HG02852 (cell line): ENCODE data around the gene BRF1.

ENCODE experiments used
- ATAC-seq: cut with Tn5 transposase; IDR thresholded peaks from one replicate; pipeline ENCODE4 v1.9.1; 2021; ENCODE audit warnings: mild to moderate bottlenecking, moderate library complexity; ENCODE audit not compliant: unreplicated experiment

Gene BRF1

GRCh38 chr14:105178069-105178867 is 122.5 kb downstream of the BRF1 start:
- ATAC-seq, result no peak

- ATAC-seq, result no peak
Measured at GRCh38 chr14:105177082-105177481, 123.7 kb downstream of the BRF1 start.

GRCh38 chr14:105176513-105176912 is 124.3 kb downstream of the BRF1 start:
- ATAC-seq, result no peak

GRCh38 chr14:105173901-105174894 is 126.6 kb downstream of the BRF1 start:
- no peak for ATAC-seq

- ATAC-seq, result no peak
Measured at GRCh38 chr14:105173145-105173544, 127.7 kb downstream of the BRF1 start.

- no peak for ATAC-seq
Measured at GRCh38 chr14:105172476-105172875, 128.3 kb downstream of the BRF1 start.

- no peak for ATAC-seq
Measured at GRCh38 chr14:105171004-105171673, 129.7 kb downstream of the BRF1 start.

- ATAC-seq, result no peak
Measured at GRCh38 chr14:105169776-105170655, 130.8 kb downstream of the BRF1 start.

GRCh38 chr14:105168979-105169507 is 131.8 kb downstream of the BRF1 start:
- no peak for ATAC-seq

- ATAC-seq, result no peak
Measured at GRCh38 chr14:105168496-105168978, 132.3 kb downstream of the BRF1 start, which contains the start of gene JAG2. Gene JAG2 (minus strand): TSS chr14:105168776. CDS start chr14:105168420, 356 bp downstream.

- no peak for ATAC-seq
Measured at GRCh38 chr14:105168093-105168420, 132.7 kb downstream of the BRF1 start.

- no peak for ATAC-seq
Measured at GRCh38 chr14:105167303-105168092, 133.3 kb downstream of the BRF1 start.

- ATAC-seq, result no peak
Measured at GRCh38 chr14:105166571-105167302, 134.1 kb downstream of the BRF1 start.

- no peak for ATAC-seq
Measured at GRCh38 chr14:105165761-105166485, 134.9 kb downstream of the BRF1 start.

GRCh38 chr14:105165134-105165704 is 135.6 kb downstream of the BRF1 start:
- no peak for ATAC-seq

- ATAC-seq, result no peak
Measured at GRCh38 chr14:105163040-105163742, 137.6 kb downstream of the BRF1 start.

- no peak for ATAC-seq
Measured at GRCh38 chr14:105162669-105162979, 138.2 kb downstream of the BRF1 start.
